GM21390 (cell line): Measurements from ENCODE around the gene WNT8B.

Source experiments
- ATAC-seq: cut with Tn5 transposase; IDR thresholded peaks from one replicate; pipeline ENCODE4 v1.9.1; 2021; ENCODE audit not compliant: unreplicated experiment

WNT8B gene

GRCh38 chr10:100518761-100519241 is 56.0 kb downstream of the WNT8B start:
- no peak for ATAC-seq

GRCh38 chr10:100519311-100520051 is 56.7 kb downstream of the WNT8B start, which contains the start of gene SEC31B:
SEC31B (minus strand) TSS chr10:100519861; CDS start chr10:100516952, 2,909 bp downstream.
- ATAC-seq = no peak

- ATAC-seq = no peak
Observed at GRCh38 chr10:100520811-100521210, 58.0 kb downstream of the WNT8B start.

- no peak for ATAC-seq
Observed at GRCh38 chr10:100522107-100522801, 59.4 kb downstream of the WNT8B start.

GRCh38 chr10:100522945-100523344 is 60.1 kb downstream of the WNT8B start:
- ATAC-seq = no peak

GRCh38 chr10:100524206-100524605 is 61.4 kb downstream of the WNT8B start:
- no peak for ATAC-seq

- no peak for ATAC-seq
Observed at GRCh38 chr10:100524638-100525037, 61.8 kb downstream of the WNT8B start.

- ATAC-seq = no peak
Observed at GRCh38 chr10:100528123-100528886, 65.5 kb downstream of the WNT8B start.

- peak; percentile 2 for ATAC-seq
Observed at GRCh38 chr10:100528921-100529474, 66.2 kb downstream of the WNT8B start.

GRCh38 chr10:100529475-100530298 is 66.9 kb downstream of the WNT8B start, which contains the start of gene NDUFB8:
NDUFB8 (minus strand) TSS chr10:100529871; CDS start chr10:100529851, 20 bp downstream.
- peak; percentile 63 for ATAC-seq

GRCh38 chr10:100531761-100532160 is 69.0 kb downstream of the WNT8B start:
- peak; percentile 36 for ATAC-seq
